ENCODE results near the gene ARRB1.
"Not testable (repeated sequence)": the region's sequence is repeated elsewhere in the genome, so short reads cannot be mapped to it uniquely, and the experiment has no call there.

Gene ARRB1

GRCh38 chr11:75346296-75346695 is 5.2 kb downstream of the ARRB1 start:
- in situ Hi-C loops (cut with HindIII; ENCODE audit: low pct_ligation_motif_present, low pct_unique_long_range_greater_than_20kb, low sequenced_read_pairs): no loop called here
- DNase-seq: no peak

GRCh38 chr11:75345455-75346160 is 5.9 kb downstream of the ARRB1 start:
- in situ Hi-C loops (cut with HindIII; ENCODE audit: low pct_ligation_motif_present, low pct_unique_long_range_greater_than_20kb, low sequenced_read_pairs): no loop called here
- DNase-seq: no peak

DNA sequence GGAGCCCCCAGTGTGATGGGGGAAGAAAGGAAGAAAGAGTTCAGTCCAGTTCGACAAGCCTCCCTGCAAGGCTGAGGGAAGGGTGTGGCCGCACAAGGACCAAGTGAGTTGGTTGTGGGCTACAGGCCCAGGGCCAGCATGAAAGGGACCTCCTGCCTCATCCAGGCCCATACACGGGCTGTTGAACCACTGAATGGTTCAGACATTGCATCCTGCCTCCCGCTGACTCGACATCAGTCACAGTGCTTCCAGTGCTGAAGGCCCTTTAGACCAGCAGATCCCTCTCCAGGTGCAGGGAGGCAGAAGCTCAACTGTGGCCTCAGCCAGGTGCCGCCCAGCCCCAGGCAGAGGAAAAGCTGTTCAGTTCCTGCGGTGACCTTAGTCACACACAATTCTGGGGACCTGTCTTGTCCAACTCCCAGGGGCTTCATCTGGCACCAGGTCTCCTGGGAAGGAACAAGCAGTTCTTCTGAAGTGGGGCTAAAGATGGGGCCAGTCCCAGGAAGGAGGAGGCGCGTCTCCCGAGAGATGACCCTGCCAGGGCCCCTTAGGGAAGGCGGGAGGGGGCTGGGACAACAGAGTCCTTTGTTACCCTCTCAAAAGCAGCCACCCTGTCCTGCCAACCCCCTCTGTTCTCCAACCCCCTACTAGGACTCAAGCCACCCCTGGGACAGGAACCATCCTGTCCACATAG is 6.6 kb downstream of the ARRB1 start:
- DNase-seq: no peak
- in situ Hi-C loops (cut with HindIII; ENCODE audit: low pct_ligation_motif_present, low pct_unique_long_range_greater_than_20kb, low sequenced_read_pairs): no loop called here

GRCh38 chr11:75344186-75344585 is 7.3 kb downstream of the ARRB1 start:
- DNase-seq: no peak
- in situ Hi-C loops (cut with HindIII; ENCODE audit: low pct_ligation_motif_present, low pct_unique_long_range_greater_than_20kb, low sequenced_read_pairs): no loop called here

GRCh38 chr11:75342966-75343870 is 8.2 kb downstream of the ARRB1 start:
- in situ Hi-C loops (cut with HindIII; ENCODE audit: low pct_ligation_motif_present, low pct_unique_long_range_greater_than_20kb, low sequenced_read_pairs): no loop called here
- no peak for DNase-seq

DNA sequence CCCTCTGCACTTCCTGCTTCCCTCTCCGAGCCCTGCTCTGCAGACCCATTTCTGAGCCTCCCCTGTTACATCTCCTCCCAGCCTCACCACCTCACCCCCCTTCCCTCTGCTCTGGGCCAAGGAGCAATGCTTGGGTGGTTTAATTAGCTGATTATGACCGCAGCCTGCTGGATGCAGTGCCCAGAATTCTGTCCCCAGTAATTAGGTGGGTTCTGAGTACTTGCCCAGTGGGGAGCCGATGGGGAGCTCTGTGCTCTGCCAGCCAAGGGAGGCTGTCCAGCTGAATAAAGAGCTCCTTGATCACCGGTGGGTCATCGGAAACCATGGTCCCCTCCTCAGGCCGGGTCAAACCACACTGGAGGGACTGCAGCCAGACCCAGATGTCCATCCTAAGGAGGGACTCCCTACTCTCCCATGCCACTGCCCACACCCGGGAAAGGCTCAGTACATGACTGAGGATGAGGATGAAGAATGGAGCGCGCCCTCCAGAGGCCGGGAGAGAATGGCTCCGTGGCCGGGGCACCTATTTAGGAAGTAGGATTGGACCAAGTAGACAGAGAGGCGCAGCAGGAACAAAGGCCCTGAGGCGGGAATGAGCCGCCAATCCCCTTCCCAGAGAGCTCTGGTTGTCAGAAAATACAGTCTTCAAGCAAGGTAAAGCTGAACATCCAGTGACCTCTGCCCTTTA is 9.1 kb downstream of the ARRB1 start:
- in situ Hi-C loops (cut with HindIII; ENCODE audit: low pct_ligation_motif_present, low pct_unique_long_range_greater_than_20kb, low sequenced_read_pairs): no loop called here
- no peak for DNase-seq

DNA sequence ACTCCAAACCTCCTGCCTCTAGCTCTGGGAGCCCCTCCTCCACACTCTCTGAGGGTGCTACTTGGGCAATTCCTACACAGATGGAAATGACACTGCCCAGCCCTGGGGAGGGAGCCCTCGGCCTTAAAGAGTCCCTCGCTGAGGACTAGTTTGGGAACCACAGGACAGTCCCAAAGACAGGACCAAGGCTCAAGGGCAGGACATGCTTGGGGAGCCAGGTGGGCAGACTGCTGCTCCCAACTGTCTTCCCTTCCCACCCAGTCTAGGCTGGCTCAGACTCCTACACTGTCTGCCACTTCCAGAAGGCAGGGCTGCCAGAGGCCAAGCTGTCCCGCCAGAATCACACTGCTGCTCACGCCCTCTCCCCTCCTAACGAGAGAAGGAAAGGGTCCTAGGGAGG is 9.8 kb downstream of the ARRB1 start:
- in situ Hi-C loops (cut with HindIII; ENCODE audit: low pct_ligation_motif_present, low pct_unique_long_range_greater_than_20kb, low sequenced_read_pairs): no loop called here

DNA sequence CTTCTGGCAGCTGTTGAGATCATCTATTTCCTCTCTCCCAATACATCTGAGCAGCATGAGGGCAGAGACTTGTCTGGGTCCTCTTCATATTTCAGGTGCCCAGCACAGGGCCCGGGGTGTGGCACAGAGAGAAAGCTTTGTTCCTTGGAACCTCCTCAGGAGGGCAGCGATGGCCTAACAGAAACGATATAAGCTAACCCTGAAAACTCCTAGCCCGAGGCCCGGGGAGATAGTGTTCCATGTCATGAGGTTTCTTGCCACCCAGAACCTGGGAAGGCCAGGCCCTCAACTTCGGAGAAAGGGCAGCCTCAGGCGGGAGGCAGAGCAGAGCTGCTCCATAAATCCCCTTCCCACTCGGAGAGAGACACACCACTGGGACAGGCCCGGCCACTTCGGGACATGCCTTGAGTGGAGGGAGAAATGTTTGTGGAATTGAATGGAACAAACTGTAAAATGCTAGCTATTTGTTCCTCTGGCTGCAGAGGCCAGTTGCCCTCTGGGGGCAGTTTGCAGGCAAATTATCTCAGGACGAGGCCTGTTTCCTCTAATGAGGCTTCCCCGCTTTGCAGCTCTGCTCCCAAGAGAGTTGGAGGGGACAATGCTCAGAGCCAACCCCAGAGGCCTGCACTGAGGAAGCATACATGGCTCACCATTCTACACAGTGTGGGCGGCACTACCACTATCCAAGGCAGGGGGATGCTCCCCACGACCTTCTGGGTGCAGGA is 11.6 kb downstream of the ARRB1 start:
- DNase-seq: no peak
- in situ Hi-C loops (cut with HindIII; ENCODE audit: low pct_ligation_motif_present, low pct_unique_long_range_greater_than_20kb, low sequenced_read_pairs): no loop called here

More for the DNA sequence above, 9.8 kb downstream of the ARRB1 start:
- no peak for DNase-seq

DNA sequence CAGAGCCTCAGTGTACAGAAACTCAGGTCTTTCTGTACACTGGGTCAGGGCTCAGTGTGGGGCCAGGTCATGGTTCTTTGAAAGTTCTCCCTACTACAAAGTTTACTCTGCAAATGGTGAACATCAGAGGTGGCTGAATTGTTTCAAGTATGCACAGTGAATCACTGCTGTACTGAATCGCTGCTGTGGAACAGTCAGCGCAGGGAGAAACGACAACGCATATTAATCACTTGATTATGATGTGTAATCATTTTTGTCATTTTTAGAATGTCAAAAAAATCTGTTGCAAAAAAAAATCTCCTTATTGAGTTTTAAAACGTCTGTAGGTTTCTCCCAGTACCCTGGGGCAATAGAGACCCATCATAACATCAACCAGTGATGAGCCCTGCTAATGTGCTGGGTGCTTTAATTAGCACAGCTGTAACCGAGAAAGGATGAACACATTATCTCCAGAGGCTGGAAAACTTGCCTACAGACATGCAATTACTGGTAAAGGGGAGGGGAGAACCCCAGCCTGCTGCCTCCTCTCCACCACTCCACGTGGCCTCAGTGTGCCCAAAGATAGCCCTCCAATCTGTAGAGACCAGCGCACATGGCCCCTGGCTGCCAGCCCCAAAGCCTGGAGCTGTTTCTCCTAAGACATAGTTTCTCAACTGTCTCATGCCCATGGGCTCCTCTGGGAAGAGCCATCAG is 12.8 kb downstream of the ARRB1 start:
- in situ Hi-C loops (cut with HindIII; ENCODE audit: low pct_ligation_motif_present, low pct_unique_long_range_greater_than_20kb, low sequenced_read_pairs): no loop called here
- no peak for DNase-seq

DNA sequence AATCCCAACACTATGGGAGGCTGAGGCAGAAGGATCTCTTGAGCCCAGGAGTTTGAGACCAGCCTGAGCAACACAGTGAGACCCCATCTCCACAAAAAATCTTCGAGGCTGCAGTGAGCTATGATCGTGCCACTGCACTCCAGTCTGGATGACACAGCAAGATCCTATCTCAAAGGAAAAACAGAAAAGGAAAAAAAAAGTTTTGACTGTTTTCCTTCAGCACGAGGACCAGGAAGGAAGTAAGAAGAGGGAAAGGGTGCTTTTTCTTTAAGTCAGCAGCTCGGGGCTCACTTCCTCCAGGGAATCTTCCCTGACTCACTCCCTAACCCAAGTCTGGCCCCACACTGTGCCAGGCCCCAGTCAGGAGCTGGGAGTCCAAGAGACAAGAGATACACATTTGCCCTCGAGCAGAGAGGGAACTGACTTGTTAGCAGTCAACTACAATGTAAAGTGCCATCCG is 14.2 kb downstream of the ARRB1 start:
- no peak for DNase-seq
- in situ Hi-C loops (cut with HindIII; ENCODE audit: low pct_ligation_motif_present, low pct_unique_long_range_greater_than_20kb, low sequenced_read_pairs): no loop called here

- in situ Hi-C loops (cut with HindIII; ENCODE audit: low pct_ligation_motif_present, low pct_unique_long_range_greater_than_20kb, low sequenced_read_pairs): no loop called here
- DNase-seq: no peak
Observed at GRCh38 chr11:75334976-75335375, 16.5 kb downstream of the ARRB1 start.

- no peak for DNase-seq
- in situ Hi-C loops (cut with HindIII; ENCODE audit: low pct_ligation_motif_present, low pct_unique_long_range_greater_than_20kb, low sequenced_read_pairs): no loop called here
Observed at GRCh38 chr11:75334402-75334891, 17.0 kb downstream of the ARRB1 start.

DNA sequence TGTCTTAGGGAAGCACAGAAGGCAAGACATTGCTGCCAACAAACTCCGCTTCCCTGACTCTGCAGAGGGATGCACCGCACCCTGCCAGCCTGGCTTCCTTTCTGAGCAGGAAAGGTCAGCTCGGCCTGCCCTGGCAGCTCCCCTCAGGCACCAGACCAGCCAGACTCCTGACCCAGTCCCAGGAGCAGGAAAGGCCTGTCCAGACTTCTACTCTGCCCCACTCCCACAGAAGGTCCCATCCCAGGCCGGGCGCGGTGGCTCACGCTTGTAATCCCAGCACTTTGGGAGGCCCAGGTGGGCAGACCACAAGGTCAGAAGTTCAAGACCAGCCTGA is 17.7 kb downstream of the ARRB1 start:
- no peak for DNase-seq
- in situ Hi-C loops (cut with HindIII; ENCODE audit: low pct_ligation_motif_present, low pct_unique_long_range_greater_than_20kb, low sequenced_read_pairs): no loop called here

DNA sequence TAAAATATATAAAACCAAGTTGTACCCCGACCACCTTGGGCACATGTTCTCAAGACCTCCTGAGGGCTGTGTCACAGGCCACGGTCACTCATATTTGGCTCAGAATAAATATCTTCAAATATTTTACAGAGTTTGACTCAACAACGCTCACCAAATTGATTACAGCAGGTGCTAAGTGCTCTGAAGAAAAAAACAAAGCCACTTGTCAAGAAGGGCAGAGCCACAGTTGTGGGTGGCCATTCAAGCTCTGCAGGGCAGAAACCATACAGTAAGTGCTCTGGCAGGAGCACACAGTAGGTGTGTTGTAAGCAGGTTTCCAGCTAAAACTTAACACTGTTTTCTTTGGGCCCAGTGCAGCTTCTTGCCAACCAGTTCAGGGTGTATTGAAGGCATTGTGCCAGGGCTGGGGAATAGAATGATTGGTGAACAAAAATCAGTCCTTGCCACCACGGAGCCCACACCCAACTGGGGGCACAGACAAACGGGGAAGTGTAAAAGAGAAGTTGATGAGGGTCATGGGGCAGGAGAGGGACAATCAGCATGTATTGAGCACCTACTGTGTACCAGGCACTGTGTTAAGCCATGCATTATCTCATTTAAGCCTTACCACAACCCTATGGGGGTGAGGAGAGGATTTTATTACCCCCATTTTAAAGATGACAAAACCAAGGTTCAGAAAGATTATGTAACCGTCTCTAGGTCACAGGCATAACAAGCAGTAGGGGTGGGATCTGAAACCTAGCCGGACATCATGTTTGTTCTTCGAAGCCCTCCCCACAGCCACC is 18.2 kb downstream of the ARRB1 start:
- in situ Hi-C loops (cut with HindIII; ENCODE audit: low pct_ligation_motif_present, low pct_unique_long_range_greater_than_20kb, low sequenced_read_pairs): no loop called here
- no peak for DNase-seq

- in situ Hi-C loops (cut with HindIII; ENCODE audit: low pct_ligation_motif_present, low pct_unique_long_range_greater_than_20kb, low sequenced_read_pairs); DNase-seq: not testable (repeated sequence)
Observed at GRCh38 chr11:75331761-75332160, 19.7 kb downstream of the ARRB1 start.

GRCh38 chr11:75331304-75331703 is 20.2 kb downstream of the ARRB1 start:
- DNase-seq; in situ Hi-C loops (cut with HindIII; ENCODE audit: low pct_ligation_motif_present, low pct_unique_long_range_greater_than_20kb, low sequenced_read_pairs): not testable (repeated sequence)

- DNase-seq; in situ Hi-C loops (cut with HindIII; ENCODE audit: low pct_ligation_motif_present, low pct_unique_long_range_greater_than_20kb, low sequenced_read_pairs): not testable (repeated sequence)
Observed at GRCh38 chr11:75330886-75331285, 20.6 kb downstream of the ARRB1 start.
